ENCODE results near the gene TBC1D24.

Gene TBC1D24

GRCh38 chr16:2428051-2428783, 46.7 kb upstream of the TBC1D24 start:
- H3K4me2 ChIP-seq (ENCODE audit: low read length), result peak overlapping the region; percentile 94
- peak; percentile 15 for TF ChIP-seq CTCF (IDR thresholded peaks at IDR 0.05)
- H3K27me3 ChIP-seq (ENCODE audit: control insufficient read depth, insufficient read depth, low read length), result no peaks in the 10 kb centered on the region
- H2AFZ ChIP-seq, result peak overlapping the region; percentile 100
- no peak overlapping the region for H3K9ac ChIP-seq
- peak overlapping the region; percentile 62 for H3K27ac ChIP-seq
- H3K9me3 ChIP-seq (ENCODE audit: control insufficient read depth, low read length), result no peaks in the 10 kb centered on the region
- H3K36me3 ChIP-seq (ENCODE audit: control insufficient read depth, insufficient read depth, low read length), result no peaks in the 10 kb centered on the region
- no peaks in the 10 kb centered on the region for H3K79me2 ChIP-seq
- H3K4me1 ChIP-seq, result peaks cover 10% of the 10 kb centered on the region
- peak overlapping the region; percentile 84 for H3K4me3 ChIP-seq (ENCODE audit: low read depth, low read length)

- Histone ChIP-seq H2AFZ (peak overlapping the region; percentile 100), H3K27ac (peak overlapping the region; percentile 62), H3K9ac (no peak overlapping the region), H3K4me2 (ENCODE audit: low read length) (peak overlapping the region; percentile 94), H3K27me3 (ENCODE audit: control insufficient read depth, insufficient read depth, low read length) (no peaks in the 10 kb centered on the region), H3K4me3 (ENCODE audit: low read depth, low read length) (peak overlapping the region; percentile 84), H3K36me3 (ENCODE audit: control insufficient read depth, insufficient read depth, low read length) (no peaks in the 10 kb centered on the region), H3K4me1 (peaks cover 10% of the 10 kb centered on the region), H3K79me2 (no peaks in the 10 kb centered on the region), H3K9me3 (ENCODE audit: control insufficient read depth, low read length) (no peaks in the 10 kb centered on the region)
- TF ChIP-seq CTCF (IDR thresholded peaks at IDR 0.05), result peak; percentile 4
Measured at GRCh38 chr16:2428784-2429033, 46.2 kb upstream of the TBC1D24 start.

GRCh38 chr16:2429034-2429770, 45.7 kb upstream of the TBC1D24 start, which contains the start of gene CCNF:
CCNF (plus strand) TSS chr16:2429447; CDS start chr16:2429482, 35 bp downstream.
- H3K9me3 ChIP-seq (ENCODE audit: control insufficient read depth, low read length), result no peaks in the 10 kb centered on the region
- peak within 1 kb of the TSS; percentile 94 for H3K4me2 ChIP-seq (ENCODE audit: low read length)
- H3K27ac ChIP-seq, result peak within 1 kb of the TSS; percentile 62
- no peaks in the 10 kb centered on the region for H3K36me3 ChIP-seq (ENCODE audit: control insufficient read depth, insufficient read depth, low read length)
- peaks cover 10% of the 10 kb centered on the region for H3K4me1 ChIP-seq
- H3K9ac ChIP-seq, result peak within 1 kb of the TSS; percentile 35
- H3K79me2 ChIP-seq, result no peaks in the 10 kb centered on the region
- peak; percentile 7 for TF ChIP-seq CTCF (IDR thresholded peaks at IDR 0.05)
- peak within 1 kb of the TSS; percentile 84 for H3K4me3 ChIP-seq (ENCODE audit: low read depth, low read length)
- peak within 1 kb of the TSS; percentile 100 for H2AFZ ChIP-seq
- no peaks in the 10 kb centered on the region for H3K27me3 ChIP-seq (ENCODE audit: control insufficient read depth, insufficient read depth, low read length)

GRCh38 chr16:2429771-2430663, 44.9 kb upstream of the TBC1D24 start:
- Histone ChIP-seq H2AFZ (peak overlapping the region; percentile 94), H3K4me2 (ENCODE audit: low read length) (peak overlapping the region; percentile 92), H3K4me1 (peaks cover 10% of the 10 kb centered on the region), H3K36me3 (ENCODE audit: control insufficient read depth, insufficient read depth, low read length) (no peaks in the 10 kb centered on the region), H3K79me2 (no peaks in the 10 kb centered on the region), H3K4me3 (ENCODE audit: low read depth, low read length) (peak overlapping the region; percentile 80), H3K27me3 (ENCODE audit: control insufficient read depth, insufficient read depth, low read length) (no peaks in the 10 kb centered on the region), H3K9me3 (ENCODE audit: control insufficient read depth, low read length) (no peaks in the 10 kb centered on the region), H3K27ac (no peak overlapping the region), H3K9ac (peak overlapping the region; percentile 35)
- TF ChIP-seq CTCF (IDR thresholded peaks at IDR 0.05), result no peak

All from parathyroid adenoma (tissue), 2 donors.